Right forelimb (tissue), 1 donor: ENCODE data around the gene PRDM16.
"Not testable (repeated sequence)": the region's sequence is repeated elsewhere in the genome, so short reads cannot be mapped to it uniquely, and the experiment has no call there.

Experiments used
- DNase-seq: peaks from one replicate; pipeline ENCODE4 v3.0.0-alpha.2; 2018

PRDM16 gene

DNA sequence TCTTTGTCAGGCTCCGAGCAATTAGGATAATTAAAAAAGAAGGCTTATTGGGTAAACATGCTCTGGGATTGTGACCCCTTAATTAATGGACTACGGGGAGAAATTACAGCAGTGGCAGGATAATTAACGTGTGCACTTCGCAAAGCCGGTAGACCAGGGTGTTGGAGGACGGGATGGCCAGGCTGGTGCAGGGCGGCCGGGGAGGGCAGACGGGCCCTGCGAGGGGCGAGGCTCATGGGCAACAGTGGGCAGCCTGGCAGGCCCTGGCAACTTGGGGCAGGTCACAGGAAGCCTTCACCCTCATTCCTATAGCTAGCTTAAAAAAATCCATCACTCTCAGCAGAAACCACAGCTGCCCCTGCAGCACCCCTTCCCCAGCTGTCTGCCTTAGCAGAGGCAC lies 199.3 kb downstream of the PRDM16 start:
- DNase-seq, result no peak

- no peak for DNase-seq
Observed at GRCh38 chr1:3270403-3271245, 201.6 kb downstream of the PRDM16 start.

GRCh38 chr1:3271866-3272265 lies 202.9 kb downstream of the PRDM16 start:
- no peak for DNase-seq

- no peak for DNase-seq
Observed at GRCh38 chr1:3272321-3273045, 203.5 kb downstream of the PRDM16 start.

- no peak for DNase-seq
Observed at GRCh38 chr1:3273447-3273846, 204.4 kb downstream of the PRDM16 start.

- DNase-seq, result no peak
Observed at GRCh38 chr1:3274972-3275371, 206.0 kb downstream of the PRDM16 start.

DNA sequence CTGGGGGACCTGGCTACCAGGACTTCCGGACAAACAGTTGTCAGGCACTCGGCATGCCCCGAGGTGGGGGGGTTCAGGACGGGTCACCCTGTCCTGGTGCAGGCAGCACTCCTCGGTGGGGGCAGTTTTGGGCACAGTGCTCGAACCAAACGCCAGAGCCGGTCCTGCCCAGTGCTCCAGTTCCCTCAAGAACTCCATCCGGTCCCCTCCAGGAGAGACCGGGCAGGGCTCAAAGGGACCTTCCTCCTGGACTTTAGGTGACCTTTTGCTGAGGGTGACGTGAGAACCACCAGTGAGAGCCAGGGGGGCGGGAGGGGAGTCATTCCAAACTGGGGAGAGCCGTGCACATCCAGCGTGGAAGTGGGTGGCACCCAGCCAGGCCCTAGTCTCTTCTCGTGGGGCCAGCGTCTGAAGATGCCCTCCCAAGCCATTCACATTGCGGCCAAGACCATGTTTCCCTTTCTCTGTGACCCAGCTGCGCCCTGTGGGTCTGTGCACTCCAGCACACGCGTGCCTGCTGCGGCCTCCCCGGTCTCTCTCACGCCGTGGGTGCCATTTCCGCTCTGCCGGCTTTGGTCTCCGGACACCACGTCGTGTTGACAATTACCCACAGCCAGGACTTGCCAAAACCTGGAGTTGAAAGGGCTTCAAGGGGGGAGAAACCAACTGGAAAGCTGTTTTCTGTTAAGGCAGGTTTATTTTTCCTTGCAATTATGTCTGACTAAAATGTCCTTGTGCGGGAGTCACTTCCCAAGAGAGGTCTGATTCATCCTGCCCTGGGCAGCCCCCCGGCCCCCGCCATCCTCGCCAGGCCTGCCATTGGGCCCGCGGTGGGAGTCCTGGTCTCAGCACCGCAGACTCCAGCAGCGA lies 206.7 kb downstream of the PRDM16 start:
- DNase-seq, result no peak

DNA sequence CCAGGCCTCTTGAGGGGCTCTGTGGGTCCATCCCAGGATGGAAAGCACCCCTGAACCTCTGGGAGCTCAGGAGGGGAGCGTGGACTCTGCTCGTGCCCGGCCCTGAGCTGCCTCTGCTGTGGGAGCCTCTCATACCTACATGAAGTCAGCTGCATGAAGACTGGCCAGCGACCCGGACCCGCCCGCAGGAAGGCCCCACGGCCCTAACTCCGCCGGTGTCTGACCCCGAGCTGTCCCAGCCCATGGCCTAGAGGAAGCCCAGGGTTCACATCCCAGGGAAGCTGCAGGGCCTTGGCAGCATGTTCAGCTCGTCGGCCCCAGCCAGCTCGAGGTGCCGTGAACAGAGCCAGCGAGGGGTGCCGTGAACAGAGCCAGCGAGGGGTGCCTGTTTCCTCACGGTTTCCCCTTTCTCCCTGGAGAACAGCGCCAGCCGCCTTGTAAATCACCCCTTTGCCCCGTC lies 207.4 kb downstream of the PRDM16 start:
- DNase-seq, result no peak

- no peak for DNase-seq
Observed at GRCh38 chr1:3277011-3277471, 208.0 kb downstream of the PRDM16 start.

DNA sequence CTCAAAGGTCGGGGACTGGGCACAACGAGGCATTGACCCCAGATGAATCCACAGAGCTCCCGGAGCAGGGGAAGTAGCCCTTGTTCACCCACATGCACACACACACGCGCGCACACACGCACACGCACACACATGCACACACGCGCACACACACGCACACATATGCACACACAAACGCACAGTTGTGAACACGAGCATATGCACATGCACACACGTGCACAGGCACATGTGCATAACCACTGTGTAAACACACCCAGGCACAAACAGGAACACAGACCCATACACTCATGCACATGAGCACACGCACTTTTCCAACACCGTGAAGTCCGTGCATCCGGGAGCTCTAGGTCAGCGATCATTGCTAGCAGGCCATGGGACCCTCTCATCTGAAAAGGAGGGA lies 208.6 kb downstream of the PRDM16 start:
- DNase-seq, result no peak

DNA sequence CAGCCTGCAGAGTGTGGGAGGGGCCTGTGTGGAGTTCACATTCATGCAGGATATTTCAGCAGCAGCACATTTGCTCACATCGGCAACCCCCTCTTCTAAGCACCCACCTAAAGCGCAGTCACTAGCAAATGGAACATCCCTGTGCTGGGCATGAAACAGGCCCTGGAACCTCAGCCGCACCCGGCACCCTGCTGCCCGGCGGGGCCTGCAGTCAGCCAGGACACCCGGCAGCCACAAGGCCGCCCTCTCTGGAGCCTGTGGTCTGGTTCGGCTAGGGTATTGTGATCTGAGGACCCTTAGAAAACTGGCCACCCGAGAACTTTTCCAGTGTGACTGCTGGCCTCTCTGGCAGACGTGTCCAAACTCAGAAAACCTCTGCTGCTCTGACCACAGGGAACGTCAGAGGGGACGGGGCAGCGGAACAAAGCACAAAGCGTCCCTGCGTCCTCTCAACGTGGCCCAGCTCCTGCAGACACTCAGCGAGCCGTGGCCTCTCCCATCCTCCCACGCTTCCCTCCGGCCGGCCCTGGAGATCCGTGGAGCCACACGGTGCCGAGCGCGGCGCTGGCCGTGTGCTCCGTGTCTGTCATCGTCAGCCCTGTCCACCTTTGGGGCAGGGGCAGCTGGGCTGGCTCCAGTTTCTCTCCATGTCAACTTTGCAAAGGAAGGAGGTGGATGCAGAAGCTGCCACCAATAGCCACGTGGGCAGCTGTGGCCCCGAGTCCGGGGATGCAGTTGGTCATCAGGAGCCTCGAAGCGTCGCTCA lies 209.6 kb downstream of the PRDM16 start:
- no peak for DNase-seq

DNA sequence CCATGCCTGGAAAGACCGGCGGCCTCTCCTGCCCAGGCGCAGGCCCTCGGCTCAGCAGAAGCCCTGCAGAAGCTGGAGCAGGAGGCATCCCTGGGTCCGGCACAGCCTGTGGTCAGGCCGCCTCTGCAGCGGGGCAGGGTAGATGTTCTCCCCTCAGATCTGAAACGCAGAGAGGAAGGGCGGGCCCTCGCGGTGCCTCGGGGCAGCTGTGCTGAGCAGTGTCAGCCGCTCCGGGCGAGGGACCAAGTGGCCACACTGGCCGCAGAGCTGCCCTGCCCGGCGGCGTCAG lies 210.1 kb downstream of the PRDM16 start:
- no peak for DNase-seq

DNA sequence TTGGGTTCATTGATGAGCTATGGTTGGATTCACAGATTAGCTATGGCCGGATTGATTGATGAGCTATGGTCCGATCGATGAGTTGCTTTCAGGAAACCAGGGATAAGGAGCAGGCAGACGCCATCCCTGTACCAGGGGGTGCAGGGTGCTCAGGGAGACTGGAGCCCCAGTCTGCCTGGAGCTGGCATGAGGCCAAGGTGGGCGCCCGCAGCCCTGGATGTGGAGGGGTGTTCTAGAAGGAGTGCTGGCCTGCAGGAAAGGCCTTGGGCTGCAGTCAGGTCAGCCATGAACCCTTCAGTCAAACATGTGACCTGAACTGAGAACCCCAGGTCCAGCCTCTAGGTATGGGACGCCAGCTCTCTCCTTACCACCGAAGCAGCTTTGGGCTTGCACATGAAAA lies 212.7 kb downstream of the PRDM16 start:
- no peak for DNase-seq

- no peak for DNase-seq
Observed at GRCh38 chr1:3282186-3282585, 213.2 kb downstream of the PRDM16 start.

- no peak for DNase-seq
Observed at GRCh38 chr1:3282656-3283430, 213.8 kb downstream of the PRDM16 start.

DNA sequence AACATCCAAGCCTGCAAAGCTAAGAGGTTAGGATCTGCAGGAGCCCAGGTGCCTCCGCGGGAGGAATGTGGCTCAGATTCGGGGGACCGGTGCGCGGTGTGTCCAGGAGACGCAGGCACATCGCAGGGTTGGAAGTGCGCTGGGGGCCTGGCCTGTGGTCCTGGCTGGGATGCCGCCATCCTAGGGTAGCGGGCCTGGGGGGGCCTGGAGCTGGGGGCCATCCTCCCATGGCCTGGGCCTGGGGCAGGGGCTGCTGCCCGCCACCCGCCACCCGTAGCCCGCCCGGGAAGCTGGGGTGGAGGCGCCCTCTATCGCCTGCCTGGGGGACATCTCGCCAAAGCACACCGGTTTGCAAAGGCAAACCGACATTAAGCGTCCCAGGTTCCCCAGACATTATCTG lies 214.8 kb downstream of the PRDM16 start:
- DNase-seq, result peak; percentile 69

GRCh38 chr1:3284691-3285090 lies 215.7 kb downstream of the PRDM16 start:
- DNase-seq, result no peak

DNA sequence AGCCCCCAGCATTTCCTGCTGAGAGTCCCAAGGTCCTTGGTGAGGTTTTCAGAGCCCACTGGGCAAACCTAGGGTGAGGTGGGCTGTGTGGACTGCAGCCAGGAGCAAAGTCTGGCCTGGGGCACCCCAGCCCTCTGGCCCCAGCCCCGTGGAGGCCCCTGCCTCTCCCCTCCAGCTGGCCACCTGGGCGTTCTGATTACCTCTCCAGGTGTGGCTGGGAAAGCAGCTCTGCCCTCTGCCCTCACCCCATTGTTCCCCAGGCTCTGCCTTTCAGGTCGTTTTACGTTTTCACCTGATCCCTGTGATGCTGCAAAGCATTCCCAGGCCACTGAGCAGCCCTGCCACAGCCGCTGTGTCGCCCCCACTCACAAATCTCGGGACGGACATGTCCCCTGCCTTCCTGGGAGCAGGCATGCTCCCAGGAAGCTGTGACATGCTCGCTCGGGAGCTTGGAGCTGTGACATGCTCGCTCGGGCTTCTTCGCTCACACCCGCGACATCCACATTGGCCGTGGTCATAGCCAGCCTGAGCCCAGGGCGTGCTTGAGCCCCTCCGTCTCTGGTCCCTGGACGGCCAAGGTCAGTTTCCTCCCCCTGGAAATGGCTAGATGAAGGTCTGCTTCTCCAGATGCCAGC lies 216.2 kb downstream of the PRDM16 start:
- no peak for DNase-seq

DNA sequence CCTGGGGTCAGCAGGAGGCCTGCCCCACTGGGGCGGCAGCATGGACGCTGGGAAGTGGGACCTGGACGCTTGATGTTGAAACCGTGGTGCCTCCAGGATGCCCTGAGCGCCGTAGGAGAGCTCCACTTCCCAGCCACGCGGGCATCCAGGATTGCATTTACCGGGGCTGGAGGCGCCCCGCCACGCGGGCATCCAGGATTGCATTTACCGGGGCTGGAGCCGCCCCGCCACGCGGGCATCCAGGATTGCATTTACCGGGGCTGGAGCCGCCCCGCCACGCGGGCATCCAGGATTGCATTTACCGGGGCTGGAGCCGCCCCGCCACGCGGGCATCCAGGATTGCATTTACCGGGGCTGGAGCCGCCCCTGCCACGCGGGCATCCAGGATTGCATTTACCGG lies 218.1 kb downstream of the PRDM16 start:
- not testable (repeated sequence) for DNase-seq

GRCh38 chr1:3287656-3288160 lies 218.7 kb downstream of the PRDM16 start:
- no peak for DNase-seq

DNA sequence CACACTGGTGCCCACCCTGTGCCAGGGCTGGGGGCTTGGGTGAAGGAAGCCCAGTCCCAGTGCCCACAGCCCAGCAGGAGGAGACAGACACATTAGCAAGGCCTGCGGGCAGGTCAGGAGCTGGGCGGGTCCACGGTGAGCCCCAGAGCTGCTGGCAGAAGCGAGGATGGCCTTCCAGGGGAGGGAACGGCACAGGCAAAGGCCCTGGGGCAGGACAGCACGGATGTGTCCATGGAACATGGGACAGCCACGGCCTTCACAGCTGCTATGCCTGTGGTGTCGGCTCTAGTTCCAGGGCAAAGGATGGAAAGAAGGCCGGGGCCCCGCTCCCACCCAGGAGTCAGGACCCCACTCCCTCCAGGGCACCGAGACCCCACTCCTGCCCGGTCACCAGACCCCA lies 220.5 kb downstream of the PRDM16 start:
- DNase-seq, result no peak
